AG09319 (cell line): Measurements from ENCODE around the gene SRPK1.
"Not testable (repeated sequence)": the region's sequence is repeated elsewhere in the genome, so short reads cannot be mapped to it uniquely, and the experiment has no call there.

Experiments
- DNase-seq: peaks from one replicate; pipeline ENCODE4 v3.0.0-alpha.2; 2010; ENCODE audit warnings: low read depth; ENCODE audit errors: extremely low read depth
- TF ChIP-seq, protein P1 (sequence below): IDR thresholded peaks from 2 replicates; pipeline ENCODE4 v1.5.1; 2011; ENCODE audit warnings: low read depth, mild to moderate bottlenecking, inconsistent platforms, low read length, moderate library complexity

Gene SRPK1

DNA sequence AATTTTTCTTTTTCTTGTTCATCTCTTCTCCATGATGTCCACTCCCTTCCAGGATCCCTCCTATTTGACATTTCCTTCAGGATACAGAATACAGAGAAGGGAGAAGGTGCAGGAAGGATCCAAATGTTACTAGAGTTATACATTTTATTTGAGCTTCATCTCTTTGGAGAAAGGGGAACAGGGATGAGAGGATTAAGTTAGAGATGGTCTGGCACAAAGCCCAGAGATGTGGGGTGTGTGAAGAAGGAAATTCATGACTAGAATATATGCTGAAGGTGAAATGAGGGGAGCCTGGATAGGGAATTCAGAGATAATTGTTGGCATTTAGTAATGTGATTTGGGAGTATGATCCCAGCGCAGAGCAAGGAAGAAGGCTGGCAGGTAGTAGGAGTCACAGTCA is 22.5 kb upstream of the SRPK1 start:
- TF ChIP-seq, protein P1, sequence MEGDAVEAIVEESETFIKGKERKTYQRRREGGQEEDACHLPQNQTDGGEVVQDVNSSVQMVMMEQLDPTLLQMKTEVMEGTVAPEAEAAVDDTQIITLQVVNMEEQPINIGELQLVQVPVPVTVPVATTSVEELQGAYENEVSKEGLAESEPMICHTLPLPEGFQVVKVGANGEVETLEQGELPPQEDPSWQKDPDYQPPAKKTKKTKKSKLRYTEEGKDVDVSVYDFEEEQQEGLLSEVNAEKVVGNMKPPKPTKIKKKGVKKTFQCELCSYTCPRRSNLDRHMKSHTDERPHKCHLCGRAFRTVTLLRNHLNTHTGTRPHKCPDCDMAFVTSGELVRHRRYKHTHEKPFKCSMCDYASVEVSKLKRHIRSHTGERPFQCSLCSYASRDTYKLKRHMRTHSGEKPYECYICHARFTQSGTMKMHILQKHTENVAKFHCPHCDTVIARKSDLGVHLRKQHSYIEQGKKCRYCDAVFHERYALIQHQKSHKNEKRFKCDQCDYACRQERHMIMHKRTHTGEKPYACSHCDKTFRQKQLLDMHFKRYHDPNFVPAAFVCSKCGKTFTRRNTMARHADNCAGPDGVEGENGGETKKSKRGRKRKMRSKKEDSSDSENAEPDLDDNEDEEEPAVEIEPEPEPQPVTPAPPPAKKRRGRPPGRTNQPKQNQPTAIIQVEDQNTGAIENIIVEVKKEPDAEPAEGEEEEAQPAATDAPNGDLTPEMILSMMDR, result no peak
- DNase-seq, result no peak

DNA sequence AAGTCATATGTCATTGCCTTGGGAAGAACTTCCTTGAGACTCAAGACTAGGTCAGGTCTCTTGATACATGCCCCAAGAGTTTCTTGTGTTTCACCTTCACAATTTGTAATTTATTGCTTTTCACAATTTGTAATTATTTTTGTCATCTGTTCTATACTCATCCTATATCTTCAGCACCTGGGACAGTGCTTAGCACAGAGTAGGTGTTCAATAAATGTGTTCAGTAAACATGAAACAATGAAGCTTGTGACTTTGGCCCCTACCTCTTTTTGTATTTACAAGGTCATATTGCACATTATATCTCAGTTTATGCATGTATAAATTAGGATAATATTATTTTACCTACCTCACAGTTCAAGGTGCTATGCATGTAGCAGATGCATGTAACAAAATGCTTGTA is 21.5 kb upstream of the SRPK1 start:
- DNase-seq, result no peak
- TF ChIP-seq, protein P1, result no peak

DNA sequence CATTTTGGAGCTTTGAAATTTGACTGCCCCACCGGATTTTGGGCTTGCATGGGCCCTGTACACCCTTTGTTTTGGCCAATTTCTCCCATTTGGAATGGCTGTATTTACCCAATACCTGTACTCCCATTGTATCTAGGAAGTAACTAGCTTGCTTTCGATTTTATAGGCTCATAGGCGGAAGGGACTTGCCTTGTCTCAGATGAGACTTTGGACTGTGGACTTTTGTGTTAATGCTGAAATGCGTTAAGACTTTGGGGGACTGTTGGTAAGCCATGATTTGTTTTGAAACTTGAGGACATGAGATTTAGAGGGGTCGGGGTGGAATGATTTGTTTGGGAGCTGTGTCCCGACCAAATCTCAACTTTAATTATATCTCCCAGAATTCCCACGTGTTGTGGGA is 20.3 kb upstream of the SRPK1 start:
- DNase-seq, result not testable (repeated sequence)

DNA sequence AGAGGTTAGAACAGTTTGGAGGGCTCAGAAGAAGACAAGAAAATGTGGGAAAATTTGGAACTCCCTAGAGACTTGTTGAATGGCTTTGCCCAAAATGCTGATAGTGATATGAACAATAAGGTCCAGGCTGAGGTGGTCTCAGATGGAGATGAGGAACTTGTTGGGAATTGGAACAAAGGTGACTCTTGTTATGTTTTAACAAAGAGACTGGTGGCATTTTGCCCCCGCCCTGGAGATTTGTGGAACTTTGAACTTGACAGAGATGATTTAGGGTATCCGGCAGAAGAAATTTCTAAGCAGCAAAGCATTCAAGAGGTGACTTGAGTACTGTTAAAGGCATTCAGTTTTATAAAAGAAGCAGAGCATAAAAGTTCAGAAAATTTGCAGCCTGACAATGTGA is 19.1 kb upstream of the SRPK1 start:
- DNase-seq, result not testable (repeated sequence)

- not testable (repeated sequence) for DNase-seq
Measured at GRCh38 chr6:35939259-35939658, 18.4 kb upstream of the SRPK1 start.

DNA sequence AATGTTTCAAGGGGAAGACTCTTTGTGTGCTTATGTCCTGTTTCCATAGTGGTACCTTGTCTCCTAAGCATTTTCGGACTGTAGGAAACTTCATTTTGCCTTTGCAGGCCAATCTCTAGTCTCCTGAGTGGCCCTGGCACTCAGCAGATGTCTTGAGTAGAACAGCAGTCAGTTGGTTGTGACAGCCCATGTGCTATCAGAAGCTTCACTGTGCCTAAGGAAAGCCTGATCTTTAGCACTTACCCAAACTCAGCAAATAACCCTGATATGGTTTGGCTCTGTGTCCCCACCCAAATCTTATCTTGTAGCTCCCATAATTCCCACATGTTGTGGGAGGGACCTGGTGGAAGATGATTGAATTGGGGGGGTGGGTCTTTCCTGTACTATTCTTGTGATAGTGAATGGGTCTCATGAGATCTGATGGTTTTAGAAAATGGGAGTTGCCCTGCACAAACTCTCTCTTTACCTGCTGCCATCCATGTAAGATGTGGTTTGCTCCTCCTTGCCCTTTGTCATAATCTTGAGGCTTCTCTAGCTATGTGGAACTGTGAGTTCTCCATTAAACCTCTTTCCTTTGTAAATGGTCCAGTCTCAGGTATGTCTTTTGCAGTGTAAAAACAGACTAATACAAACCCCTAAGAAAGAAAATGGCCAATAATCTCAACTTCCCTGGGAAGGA is 15.9 kb upstream of the SRPK1 start:
- TF ChIP-seq, protein P1, result no peak
- DNase-seq, result no peak

GRCh38 chr6:35935469-35935868 is 14.6 kb upstream of the SRPK1 start:
- no peak for DNase-seq
- TF ChIP-seq, protein P1, result no peak

- DNase-seq, result no peak
- TF ChIP-seq, protein P1, result no peak
Measured at GRCh38 chr6:35933844-35934243, 12.9 kb upstream of the SRPK1 start.

- DNase-seq, result not testable (repeated sequence)
Measured at GRCh38 chr6:35931873-35932272, 11.0 kb upstream of the SRPK1 start.

- no peak for DNase-seq
Measured at GRCh38 chr6:35931120-35931561, 10.2 kb upstream of the SRPK1 start.

More at GRCh38 chr6:35931120-35931561, 10.2 kb upstream of the SRPK1 start:
- TF ChIP-seq, protein P1, result no peak
